Stimulated activated CD4-positive, alpha-beta T cell treated with anti-CD3 and anti-CD28 coated beads, Interleukin-1b, Interleukin-23, amount 100 ng/mL, for 24 hours (primary cell): ENCODE measurements around the gene TMEM47.

Experiments used
- DNase-seq, 4 experiments: peaks; one replicate each; pipeline ENCODE4 v3.0.0-alpha.2; 2020; ENCODE audit warnings: low read depth in 4 of 4, low spot score in 1 of 4

The TMEM47 gene

DNA sequence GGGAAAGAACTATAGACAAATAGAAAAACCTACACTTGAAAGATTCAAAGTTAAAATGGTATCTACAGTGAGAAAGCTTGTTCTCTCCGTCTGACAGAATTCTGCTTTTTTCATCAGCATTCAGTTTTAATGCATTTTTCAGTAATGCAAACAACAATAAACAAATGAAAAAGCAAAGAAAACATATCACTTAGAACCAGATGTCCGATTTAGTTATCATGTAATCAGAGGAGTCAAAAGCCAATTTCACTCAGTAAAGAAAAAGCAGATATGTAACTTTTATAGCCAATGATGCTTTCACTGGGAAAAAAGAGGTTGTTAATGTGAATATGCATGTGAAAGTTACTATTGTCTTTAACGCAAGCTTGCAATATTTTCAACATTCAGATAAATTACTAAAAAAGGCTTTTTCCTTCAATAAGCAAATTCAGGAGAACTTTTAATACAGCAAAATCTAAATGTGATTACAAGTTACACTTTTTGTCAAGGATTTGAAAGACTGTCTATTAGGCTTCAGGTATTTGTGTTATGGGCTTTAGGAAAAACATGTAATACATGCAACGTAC, 70.7 kb downstream of the TMEM47 start:
- no peak for DNase-seq

DNA sequence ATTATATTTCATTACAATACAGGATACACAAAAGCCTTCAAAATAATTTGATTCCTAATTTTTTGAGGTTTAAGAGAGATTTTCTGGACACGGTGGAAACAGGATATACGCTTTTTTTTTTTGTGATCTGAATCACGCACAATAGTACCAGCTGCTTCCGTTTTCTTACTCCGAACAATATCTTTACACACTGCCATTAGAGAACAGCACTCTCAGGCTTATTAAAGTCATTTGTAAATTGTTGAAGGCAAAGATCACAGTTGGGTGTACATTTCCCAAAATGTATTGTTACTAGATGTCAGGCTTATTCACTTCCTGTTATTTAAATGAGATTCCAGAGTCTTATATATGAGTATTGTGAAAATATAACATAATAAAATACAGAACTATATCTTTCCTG, 71.5 kb downstream of the TMEM47 start:
- no peak for DNase-seq

DNA sequence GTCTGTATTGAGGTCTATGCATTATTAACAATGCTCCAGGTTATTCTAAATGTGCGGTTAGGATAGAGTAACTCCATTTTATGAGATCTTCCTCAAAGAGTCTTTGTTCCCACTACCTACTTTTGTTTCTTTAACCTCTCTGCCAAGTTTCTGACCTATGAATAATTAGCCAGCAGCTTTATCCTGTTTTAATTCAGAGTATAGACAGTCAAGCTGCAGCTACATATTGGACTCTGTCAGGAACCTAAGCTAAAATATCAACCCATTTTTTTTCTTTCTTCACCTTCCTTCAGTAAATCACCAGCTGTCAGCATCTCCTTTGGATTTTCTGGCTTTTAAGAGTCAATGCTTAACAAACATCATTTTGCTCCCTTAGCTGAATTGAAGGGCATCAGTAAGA, 72.3 kb downstream of the TMEM47 start:
- no peak for DNase-seq

DNA sequence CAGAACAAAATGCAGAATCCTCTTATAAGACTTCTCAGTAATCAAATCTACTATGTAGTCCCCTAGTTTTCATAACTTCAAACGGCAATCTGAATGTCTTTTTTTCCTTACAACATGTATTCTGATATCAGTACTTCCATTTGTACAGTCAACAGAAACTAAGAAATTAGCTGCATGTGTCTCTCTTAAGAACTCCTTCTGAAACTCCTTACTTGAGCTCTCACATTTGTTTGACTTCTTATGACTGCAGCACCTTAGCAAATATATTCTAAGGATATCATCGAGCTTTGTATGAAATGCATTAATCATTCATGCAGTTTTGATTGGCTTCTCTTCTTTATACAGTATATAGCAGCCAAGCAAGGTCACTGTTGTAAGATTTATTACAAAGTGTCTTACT, 77.0 kb downstream of the TMEM47 start:
- DNase-seq = no peak

DNA sequence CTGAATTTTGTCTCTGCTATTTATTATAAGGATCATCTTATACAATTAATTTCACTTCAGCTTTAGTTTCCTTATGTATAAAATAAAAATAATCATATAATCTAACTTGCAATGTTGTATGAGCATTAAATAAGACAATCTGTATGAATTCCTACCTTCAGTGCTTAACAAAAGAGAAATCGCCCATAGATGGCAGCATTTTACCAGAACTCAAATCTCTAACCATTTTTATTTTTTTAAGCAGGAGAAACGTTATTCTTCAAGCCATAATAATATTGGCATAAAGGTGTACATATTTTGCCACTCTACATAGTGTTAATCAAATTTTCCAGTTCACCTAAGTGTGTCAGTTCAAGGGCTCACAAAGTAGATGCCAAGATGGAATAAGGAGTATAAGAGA, 78.8 kb downstream of the TMEM47 start:
- DNase-seq = no peak
